Neural progenitor cell (in vitro differentiated cells): ENCODE measurements around the gene CNTNAP2.

Experiments used
- CTCF ChIP-seq: fragments of 200-600 bp; sonication (generic); IDR thresholded peaks from 2 replicates; pipeline ENCODE4 v1.5.1; 2017; ENCODE audit warnings: antibody characterized with exemption, mild to moderate bottlenecking
- EZH2 ChIP-seq: fragments of 200-600 bp; sonication (generic); IDR thresholded peaks from 2 replicates; pipeline ENCODE4 v1.6.1; 2017; ENCODE audit warnings: antibody characterized with exemption, mild to moderate bottlenecking, moderate library complexity
- EZH2phosphoT487 ChIP-seq: fragments of 200-600 bp; sonication (generic); IDR thresholded peaks from 2 replicates; pipeline ENCODE4 v1.6.1; 2017; ENCODE audit warnings: antibody characterized with exemption

GRCh38 chr7:146741911-146742310, 625.3 kb downstream of the CNTNAP2 start:
- no peak for TF ChIP-seq CTCF
- TF ChIP-seq EZH2, result no peak
- no peak for TF ChIP-seq EZH2phosphoT487
